NCI-H2107 (cell line): ENCODE measurements around the gene STRADA.
"Not testable (repeated sequence)": the region's sequence is repeated elsewhere in the genome, so short reads cannot be mapped to it uniquely, and the experiment has no call there.

Source experiments
- DNase-seq: peaks from one replicate; lab custom pipeline; 2025; lab: John Stamatoyannopoulos, UW

STRADA gene

GRCh38 chr17:63754046-63754445, 12.4 kb upstream of the STRADA start:
- no peak for DNase-seq

GRCh38 chr17:63753215-63753614, 11.6 kb upstream of the STRADA start:
- DNase-seq = no peak

- no peak for DNase-seq
Observed at GRCh38 chr17:63752707-63753106, 11.1 kb upstream of the STRADA start.

GRCh38 chr17:63751806-63752205, 10.2 kb upstream of the STRADA start:
- no peak for DNase-seq

- no peak for DNase-seq
Observed at GRCh38 chr17:63741143-63741407, 524 bp downstream of the STRADA start.

- DNase-seq = no peak
Observed at GRCh38 chr17:63740464-63741142, 996 bp downstream of the STRADA start.

GRCh38 chr17:63735691-63736090, 5.9 kb downstream of the STRADA start:
- no peak for DNase-seq

- DNase-seq = no peak
Observed at GRCh38 chr17:63722403-63722802, 19.2 kb downstream of the STRADA start.

GRCh38 chr17:63720194-63720593, 21.4 kb downstream of the STRADA start:
- DNase-seq = not testable (repeated sequence)

- no peak for DNase-seq
Observed at GRCh38 chr17:63718988-63719387, 22.6 kb downstream of the STRADA start.

GRCh38 chr17:63716426-63716825, 25.2 kb downstream of the STRADA start:
- DNase-seq = no peak

- no peak for DNase-seq
Observed at GRCh38 chr17:63714550-63715277, 26.9 kb downstream of the STRADA start.

GRCh38 chr17:63709110-63709509, 32.5 kb downstream of the STRADA start:
- DNase-seq = no peak

GRCh38 chr17:63707151-63707550, 34.4 kb downstream of the STRADA start:
- no peak for DNase-seq

GRCh38 chr17:63706336-63707082, 35.1 kb downstream of the STRADA start:
- DNase-seq = no peak

GRCh38 chr17:63705657-63706056, 35.9 kb downstream of the STRADA start:
- no peak for DNase-seq

- DNase-seq = no peak
Observed at GRCh38 chr17:63704836-63705235, 36.8 kb downstream of the STRADA start.

GRCh38 chr17:63704259-63704576, 37.4 kb downstream of the STRADA start:
- DNase-seq = no peak

GRCh38 chr17:63703556-63704258, 37.9 kb downstream of the STRADA start:
- DNase-seq = no peak

- DNase-seq = no peak
Observed at GRCh38 chr17:63703029-63703428, 38.6 kb downstream of the STRADA start.

GRCh38 chr17:63702721-63703015, 38.9 kb downstream of the STRADA start:
- no peak for DNase-seq

- peak; percentile 30 for DNase-seq
Observed at GRCh38 chr17:63701868-63702720, 39.5 kb downstream of the STRADA start.
